Fibroblast of skin of scalp (primary cell): Measurements from ENCODE around the gene EGFR.
A peak's percentile ranks its signal among the peaks of the same experiment; 100 is the strongest.

Experiments used
- DNase-seq: peaks from one replicate; pipeline ENCODE4 v3.0.0-alpha.2; 2013

Gene EGFR

DNA sequence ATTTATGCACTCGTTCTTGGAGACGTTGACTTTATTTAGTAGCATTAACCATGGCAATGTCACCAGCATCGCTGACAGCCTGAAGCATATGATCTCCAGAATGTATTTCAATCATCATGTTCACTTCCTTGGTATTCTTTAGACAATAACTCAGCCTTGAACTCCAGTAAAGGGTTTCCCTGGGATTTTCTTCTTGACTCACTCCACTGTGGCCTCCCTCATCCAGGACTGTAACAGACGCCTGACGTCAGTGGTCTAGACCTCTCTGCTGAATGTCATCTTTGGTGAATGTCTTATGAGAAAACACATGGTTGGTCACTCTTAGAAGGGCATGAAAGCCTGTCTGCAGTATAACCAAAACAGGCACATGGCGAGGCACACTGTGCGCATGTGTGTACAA lies 64.4 kb downstream of the EGFR start:
- DNase-seq: peak; percentile 50

DNA sequence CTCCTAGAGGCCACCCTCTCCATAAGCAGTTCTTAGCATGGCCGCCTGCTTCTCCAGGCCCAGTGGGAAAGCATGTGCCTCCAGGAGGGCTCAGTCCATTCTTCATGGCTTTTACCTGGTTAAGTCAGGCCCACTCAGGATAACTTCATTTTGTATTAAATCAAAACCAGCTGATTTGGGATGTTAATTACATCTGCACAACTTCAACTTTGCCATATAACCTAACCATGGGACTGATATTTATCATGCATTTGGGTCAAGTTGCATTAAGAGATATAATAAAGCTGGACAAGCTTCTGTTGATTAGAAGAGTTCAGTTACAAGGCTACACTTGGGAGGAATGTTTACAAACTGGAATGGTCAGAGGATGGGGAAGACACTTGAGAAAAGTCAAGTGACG lies 65.5 kb downstream of the EGFR start:
- no peak for DNase-seq

DNA sequence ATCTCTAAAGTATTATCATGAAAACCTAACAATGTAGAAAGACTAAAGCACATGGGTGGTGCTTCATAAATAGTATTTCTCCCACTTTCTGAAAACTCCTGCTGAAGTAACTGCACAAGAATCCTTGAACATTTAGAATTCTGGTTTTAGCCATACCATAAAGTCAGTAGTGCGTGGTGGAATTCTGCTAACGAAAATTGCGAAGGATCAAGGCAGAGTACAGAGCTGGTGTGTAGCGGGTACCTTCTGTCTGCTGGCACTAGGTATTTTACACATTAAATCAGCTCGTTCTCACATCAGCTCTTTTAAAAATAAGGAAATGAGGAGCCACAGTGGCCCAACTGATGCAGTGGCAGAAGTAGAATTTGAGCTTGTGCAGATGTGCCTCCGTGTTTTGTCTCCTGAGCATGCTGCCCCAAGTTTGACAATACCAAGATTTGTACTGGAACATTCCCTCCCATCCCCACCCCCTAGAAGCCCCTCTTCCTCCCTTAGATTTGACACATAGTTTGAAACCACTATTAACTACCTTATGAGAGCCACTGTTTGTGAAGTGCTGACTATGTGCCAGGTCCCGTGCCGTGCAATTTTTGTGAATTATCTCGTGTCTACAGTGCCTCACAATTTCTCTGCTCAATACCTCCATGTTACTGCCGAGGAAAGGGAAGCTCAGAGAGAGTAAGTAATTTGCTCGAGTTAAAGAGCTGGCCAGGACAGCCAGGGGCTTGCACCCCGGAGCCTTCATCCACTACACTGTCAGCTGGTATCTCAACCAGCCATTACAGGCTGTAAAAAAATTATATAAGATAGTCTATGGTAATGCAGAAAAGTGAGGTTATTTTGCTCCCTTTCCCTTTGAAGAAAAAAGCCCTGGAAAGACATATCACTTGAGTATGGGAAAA lies 66.9 kb downstream of the EGFR start:
- peak; percentile 21 for DNase-seq

DNA sequence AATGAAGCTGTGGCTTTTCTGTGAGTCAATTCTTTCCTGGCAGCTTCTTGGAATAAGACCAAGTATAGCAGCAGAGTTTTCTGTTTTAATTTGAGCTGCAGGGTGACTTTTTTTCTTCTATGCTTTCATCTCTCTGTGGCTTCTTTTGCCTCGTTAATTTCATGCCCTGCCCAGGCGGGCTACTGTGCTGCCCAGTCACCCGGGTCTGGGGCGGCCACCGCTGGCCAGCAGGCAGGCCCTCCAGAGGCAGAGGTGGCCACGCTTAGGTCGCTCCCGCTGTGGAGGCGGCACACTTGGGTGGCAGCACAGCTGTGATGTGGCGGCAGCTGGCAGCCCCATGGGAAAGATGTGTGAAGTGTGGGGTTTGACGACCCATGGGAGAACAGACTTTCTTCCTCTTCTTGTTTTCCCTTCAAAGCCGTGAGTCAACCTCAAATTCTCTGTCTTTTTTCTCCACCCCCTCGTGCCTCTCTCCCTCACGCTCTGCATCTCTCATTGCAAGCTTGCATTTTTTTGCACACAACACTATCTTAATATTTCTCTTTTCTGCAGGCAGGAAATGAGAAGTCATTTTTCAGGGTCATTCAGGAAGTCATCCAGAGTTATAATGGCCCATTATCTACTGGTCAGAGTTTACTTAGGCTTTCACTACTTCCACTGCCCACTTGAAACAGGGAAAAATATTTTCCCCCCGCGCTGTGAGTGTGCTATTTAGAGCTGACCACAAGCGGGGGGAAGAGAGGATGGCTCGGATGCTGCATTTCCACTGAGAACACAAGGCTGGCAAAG lies 67.8 kb downstream of the EGFR start:
- peak; percentile 91 for DNase-seq

DNA sequence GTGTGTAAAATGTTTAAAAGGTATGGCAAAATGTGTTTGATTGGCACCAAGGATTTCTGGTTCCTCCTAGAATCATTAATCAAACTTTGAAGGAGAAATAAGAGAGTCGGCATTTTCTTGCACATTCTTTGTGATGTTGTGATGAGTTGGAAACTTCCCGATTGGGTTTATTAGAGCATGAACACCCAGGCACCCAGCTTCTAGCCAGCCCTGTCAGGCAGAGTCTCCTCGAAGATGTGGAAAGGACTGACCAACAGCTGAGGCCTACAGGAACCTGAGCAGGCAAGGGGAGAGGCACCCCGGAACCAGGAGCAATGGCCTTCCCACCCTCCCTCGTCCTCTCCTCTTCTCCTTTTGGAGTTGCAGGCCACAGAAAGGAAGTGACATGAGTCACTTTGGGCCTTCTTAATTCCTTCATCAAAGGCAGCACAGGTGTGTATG lies 68.7 kb downstream of the EGFR start:
- no peak for DNase-seq

DNA sequence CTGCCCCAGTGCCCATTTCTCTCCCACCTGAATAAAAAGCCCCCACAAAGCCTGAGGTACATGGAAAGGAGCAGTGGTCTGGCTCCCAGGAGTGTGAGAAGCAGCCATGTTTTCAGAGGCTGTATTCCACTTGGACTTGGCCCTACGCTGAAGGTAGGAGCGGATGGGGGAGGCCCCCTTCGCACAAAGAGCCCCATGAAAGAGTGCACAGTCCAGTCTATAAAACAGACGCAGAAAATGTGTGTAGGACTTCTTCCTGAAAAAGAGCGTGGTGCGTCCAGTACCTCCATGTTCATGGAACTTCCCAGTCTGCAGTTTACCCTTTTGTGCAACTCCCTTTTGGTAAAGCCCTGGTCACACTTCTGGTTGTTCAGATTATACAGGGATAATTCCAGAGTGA lies 69.3 kb downstream of the EGFR start:
- no peak for DNase-seq

DNA sequence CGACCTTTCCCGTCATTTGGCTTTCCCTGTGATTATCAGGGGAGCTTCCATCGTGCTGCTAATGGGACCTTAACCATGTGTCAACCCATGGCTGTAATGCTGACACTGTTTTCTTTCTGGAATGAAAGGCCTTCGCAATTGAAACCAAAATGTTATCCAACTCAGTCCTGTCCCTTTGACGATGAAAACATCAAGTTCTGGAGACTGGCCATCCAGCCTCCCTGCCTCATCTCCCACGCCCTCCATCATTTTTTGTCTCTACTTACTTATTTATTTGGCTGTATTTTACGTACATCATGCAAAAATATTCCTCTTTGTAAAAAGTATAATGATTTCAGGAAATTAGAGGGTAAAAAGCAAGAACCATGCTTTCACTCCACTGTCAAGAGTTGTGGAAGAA lies 69.8 kb downstream of the EGFR start:
- DNase-seq: no peak

DNA sequence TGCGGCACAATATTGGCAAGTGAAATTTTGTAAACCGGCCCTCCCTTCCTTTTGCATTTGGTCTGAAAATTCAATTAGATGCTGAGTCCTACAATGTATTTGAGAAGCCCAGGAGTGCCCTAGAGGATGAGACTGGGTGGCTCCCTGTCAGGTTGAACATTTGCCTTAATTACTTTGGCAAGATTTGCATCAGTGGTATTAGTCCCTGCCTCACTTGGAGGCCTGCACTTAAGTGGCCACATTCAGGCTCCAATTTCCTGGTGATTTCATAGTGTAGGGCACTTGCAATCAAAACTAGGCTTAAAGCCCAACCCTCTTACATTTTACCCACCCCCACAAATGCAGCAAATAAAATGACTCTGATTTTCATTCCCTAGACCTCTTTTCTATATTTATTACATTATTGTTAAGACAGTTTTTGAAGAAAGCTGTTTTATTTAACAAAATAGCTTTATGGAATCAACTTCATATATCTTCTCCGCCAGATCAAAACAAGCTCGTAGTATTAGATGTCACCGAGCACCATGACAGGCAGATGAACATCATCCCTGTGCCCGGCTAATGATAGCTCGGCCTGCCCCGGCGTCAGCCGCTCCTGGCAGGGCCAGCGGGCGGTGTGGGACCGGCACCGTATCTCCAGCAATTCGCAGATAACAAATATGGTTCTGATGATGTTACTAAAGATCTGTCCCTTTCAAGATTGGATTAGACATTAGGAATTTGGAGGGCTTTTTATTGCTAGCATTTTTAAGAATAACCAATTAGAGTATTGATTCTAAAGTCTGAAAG lies 73.6 kb downstream of the EGFR start:
- DNase-seq: no peak

DNA sequence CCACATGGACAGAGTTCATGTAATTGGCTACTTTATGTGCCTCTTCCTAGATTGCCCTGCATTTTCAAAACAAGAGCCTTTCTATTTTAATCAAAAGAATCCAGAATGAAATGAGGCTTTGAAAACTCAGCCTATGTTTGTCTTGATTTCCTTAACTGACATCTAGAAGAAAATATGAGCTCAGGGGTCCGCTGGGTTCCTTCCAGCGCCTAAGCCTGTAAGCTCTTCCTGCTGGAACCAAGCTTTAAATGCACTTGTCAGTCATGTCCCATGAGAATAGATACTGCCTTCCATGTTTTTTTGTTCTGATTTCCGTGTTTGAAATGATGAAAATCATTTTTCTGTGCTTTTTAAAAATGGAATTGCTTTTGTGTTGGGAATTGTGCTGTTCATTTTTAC lies 74.2 kb downstream of the EGFR start:
- no peak for DNase-seq

DNA sequence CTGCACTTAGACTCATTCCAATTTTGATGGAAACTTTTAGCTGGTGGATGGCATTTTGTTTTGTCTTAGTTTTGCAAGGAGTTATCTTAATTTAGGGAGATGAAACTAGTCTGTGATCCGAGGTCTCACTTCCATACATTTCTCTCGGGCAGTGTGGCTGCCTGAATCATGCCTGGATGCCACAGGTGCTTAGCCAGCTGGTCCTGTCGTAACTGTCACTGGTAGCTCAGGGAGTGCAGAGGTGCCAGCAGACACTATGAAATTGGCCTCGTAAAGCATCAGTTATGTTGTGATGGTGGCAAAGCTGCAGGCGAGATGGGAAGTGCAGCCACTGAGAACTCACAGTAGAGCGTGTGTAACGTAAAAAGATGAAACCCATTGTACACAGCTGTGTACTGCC lies 74.9 kb downstream of the EGFR start:
- no peak for DNase-seq

DNA sequence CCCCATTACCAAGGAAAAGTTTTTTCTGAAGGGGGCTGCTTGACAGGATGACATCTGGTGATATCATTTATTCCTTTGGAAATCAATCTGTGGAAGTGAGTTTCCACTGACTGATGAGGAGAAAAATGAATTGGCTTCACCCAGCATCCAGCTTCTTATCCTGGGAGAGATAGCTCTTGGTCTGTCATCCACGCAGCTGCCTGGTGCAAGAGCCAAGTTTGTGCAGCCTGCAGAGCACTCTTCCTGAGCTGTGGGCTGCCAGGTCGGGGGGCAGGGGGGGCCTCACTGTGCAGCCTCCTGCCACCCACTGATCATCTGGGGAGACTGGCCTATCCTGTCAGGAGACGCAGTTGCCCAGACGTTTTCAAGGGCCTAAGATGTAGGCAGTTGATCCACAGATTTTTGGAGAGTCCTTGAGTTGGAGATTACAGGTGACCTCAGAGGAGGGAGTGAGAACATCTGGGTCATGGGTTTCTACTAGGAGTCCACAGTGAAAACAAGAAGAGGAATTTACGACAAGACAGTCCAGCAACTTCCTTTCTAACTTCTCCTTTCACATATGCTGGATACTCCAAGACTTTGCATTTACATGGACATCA lies 75.4 kb downstream of the EGFR start:
- DNase-seq: no peak

DNA sequence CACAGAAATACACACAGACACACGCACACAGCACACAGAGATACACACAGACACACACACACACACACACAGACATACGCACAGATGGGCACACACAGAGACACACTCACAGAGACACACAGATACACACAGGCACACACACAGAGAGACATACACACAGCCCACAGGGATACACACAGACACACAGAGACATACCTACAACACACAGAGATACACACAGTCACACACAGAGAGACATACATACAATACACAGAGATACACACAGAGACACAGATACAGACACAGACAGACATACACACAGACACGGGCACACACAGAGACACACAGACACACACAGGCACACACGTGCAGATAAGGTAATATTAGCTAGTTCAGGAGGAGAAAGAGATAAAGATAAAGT lies 76.9 kb downstream of the EGFR start:
- DNase-seq: no peak

DNA sequence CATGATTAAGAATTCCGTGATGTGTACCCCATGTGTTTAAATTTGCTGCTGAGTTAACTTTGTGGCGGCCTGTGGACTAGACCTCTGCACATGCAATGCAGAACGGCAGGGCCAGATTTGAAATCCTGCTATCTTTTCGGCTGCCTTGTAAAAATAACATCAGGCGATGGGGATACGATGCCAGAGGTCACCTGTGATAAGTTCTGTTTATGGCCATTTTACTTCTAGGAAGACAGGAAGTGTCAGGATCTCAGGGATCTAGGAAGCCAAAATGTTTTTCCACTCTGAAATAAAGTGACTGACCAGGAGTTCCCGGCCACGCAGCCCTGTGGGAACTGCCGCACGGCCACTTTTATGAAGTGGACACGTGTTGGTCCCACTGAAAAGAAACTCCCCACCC lies 77.5 kb downstream of the EGFR start:
- no peak for DNase-seq

DNA sequence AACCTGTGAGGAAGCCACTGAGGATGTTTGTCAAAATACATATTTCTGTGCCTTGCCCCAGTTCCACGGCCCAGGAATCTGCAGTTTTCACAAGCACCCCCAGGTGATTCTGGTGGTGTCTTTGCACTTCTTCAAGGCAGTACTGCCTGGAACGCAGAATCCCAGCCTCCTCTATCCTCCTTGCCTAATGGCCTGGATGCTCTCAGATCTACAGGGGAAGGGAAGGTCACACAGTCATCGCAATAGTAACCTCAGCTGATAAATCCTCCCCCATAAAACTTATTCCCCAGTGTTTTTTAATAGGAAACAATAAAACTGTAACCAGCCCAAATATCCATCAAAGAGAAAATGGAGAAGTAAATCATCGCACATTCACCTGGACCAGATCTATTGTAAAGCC lies 78.3 kb downstream of the EGFR start:
- no peak for DNase-seq

DNA sequence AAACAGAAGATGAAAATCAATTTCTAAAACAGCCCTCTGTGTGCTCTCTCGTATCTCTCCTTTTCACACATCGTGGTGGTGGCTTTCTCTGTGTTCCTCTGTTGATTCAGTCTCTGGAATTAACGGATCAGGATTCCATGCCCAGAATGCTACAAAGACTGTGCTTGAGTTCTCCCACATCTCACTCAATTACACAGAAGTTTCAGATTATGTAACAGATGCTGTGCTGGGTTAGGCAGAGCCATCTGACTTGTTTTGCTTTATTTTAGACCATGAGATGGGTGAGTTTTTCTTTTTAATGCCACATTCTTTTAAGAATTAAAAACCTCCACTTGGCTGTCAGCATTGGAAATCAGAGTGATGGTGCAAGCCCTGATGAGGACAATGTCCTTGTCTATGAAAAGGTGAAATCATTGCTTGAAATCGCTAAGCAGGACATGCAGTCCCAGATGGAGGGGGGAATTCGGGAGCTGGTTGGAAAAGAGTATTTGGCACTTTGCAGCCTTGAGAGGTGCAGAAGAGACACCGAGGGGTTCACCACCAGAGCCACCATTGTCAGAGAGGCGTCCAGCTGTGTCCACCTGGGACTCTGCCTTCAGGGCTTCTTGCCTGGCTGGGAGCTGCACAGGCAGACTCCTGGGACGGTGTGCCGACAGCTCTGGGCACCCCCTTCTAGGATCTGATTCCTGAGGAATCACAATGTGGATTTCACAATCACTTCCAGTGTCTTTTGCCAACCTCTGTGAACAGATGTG lies 80.4 kb downstream of the EGFR start:
- DNase-seq: peak; percentile 24

DNA sequence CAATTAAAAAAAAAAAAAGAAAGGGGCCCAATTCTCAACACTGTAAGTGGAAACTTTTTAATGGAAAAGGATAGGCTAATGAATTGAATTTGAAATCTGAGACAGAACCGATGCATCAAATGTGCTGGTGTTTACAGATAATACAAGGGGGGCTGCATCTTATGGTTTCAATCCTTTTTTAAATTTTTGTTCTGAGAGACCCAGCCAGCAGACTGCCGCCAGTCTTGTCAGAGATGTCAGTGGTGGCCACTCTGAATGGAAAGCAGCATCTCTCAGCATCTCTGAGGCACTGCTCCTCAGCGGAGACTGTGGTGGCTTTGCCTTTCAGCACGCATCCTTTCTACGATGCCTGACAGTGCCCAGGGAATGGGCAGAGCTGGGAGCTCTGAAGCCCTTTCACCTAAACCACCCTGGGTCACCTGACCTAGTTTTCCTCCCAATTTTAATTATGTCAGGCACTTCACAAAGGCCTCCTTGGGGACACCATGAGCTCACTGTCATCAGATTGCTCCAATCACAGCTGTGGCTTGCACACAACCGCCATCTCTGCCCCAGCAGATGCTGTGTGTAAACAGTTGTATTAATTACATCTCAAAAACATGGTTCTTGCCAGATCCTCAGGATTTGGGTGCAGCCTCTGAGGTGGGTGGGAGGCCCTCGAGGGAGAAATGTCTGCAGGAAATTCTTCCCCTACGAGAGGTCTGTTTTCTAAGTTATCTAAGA lies 81.2 kb downstream of the EGFR start:
- DNase-seq: no peak

DNA sequence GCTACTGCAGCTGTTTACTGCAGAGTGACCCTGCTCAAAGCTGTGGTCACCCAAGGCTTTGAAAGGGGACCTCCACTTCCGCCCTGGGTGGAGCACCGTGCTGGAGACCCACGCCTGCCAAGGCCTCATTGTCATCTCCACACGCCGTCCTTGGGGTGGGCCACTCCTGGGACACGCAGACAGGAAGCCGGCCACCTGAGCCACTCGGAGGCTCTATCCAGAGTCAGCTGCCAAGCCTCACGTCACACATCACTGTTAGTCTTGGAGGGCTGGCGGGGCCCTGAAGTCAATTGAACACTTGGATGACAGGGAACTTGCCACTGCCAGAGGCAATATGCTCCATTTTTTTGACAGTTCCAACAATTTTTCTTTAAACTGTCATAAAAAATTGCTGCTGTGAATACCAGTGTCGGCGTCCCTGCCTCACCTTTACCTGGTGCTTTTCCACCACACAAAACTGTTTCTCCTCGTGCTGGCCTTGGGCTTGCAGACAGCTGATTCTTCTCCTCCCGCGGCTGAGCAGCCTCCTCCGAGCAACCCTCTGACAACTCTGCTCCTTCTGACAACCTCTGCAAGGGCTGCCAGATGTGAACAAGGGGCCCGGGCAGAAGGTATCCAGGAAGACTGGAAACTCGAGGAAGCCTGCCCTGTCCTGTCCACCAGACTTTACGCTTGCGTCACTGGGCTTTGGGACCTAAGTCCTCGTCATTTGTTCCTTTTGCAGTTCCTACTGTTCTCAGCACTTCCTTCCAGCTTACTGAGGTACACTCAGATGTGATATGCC lies 81.9 kb downstream of the EGFR start:
- no peak for DNase-seq

DNA sequence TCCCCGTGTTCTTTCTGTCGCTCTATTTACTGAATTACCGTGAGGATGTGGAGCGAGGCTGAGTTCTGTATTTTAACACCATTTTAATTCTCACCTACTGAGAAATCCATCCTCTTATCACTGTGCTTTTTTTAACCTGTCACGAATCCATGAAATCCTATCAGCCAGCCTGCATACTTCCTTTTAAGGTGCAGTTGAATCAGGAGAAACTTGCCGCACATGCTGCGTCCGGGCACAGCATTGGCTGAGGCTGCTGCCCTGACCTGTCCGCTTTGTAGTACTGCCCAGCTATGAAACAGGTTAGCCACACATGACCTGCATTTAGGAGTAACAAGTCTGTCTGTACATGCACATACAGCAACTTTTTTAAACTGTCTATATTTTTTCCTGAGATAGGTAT lies 82.5 kb downstream of the EGFR start:
- no peak for DNase-seq

DNA sequence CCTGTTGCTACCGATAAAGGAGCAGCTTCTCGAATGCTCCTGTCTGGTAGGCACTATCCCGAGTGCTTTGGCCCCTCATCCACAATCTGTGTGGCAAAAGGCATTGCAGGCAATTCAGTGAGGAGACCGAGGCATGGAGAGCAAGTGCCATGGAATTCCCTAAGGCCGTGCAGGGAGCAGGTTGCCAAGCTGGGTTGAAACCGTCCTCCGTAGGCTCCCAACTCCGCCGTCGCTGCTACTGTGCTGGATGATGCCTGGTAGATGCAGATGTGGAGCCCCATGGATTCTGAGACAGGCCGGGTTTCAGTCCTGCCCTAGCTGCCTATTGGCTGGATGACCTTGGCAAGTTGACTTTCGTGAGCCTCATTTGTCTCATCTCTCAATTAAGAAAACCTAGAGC lies 85.3 kb downstream of the EGFR start:
- no peak for DNase-seq

DNA sequence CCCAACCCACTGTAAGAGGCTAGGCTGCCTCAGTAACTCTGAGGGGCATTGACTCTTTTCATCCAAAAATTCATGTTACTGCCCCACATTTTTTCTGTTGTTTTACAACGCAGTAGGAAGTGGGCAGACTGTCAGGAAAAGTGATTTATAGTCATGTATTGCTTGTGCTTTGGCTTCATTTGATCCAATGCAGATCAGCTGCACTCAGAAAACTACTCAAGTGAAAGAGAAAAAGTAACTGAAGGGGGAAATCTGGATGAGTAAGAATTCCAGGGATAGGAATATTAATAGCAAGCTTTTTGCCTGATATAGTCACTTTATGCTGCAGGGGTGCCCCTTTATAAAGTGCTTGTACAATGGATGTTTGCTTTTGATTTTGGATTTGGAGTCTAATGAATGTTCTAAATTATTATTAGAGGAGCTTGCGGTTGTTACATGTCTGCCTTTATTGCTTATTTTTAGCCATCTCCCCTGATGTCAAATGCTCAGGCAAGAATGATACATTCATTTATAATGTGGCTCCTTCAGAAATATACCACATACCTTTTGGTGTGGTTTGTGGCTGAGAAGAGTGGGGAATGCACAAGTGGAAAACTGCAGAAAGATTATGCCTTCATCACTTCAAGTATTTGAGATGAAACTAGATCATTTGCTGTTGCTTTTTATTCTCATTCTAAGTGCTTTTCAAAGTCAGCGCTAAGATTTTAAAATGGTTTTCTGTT lies 86.1 kb downstream of the EGFR start:
- DNase-seq: peak; percentile 74
